Measurements from ENCODE around the gene RSL24D1. TPM values are rescaled to one million over a fixed set of nuclear protein-coding genes. Genes with fewer than 3 reads are reported as not detected.

RSL24D1 gene
- total and polyA plus RNA-seq, 2 of the 4 experiments (the other 2 are of a cell fraction) = 36.5 to 36.7 TPM

- Histone ChIP-seq H3K27me3 (ENCODE audit: control insufficient read depth, insufficient read depth, low read length) (no peaks in the 10 kb centered on the region), H2AFZ (replicated peaks; ENCODE audit: low read length, poor library complexity) (no peak overlapping the region), H2BK5ac (ENCODE audit: low read depth, low read length, poor library complexity, severe bottlenecking) (no peak overlapping the region), H4K20me1 (ENCODE audit: insufficient read depth, low read length) (no peaks in the 10 kb centered on the region), H3K9ac (ENCODE audit: low read depth, low read length) (no peak overlapping the region), H3K14ac (replicated peaks; ENCODE audit: low read depth, low read length) (no peak overlapping the region), H4K5ac (ENCODE audit: low read depth, low read length) (no peak overlapping the region), H2BK15ac (ENCODE audit: low read depth, low read length) (no peak overlapping the region), H3K9me3 (ENCODE audit: control insufficient read depth, insufficient read depth, low read length) (no peaks in the 10 kb centered on the region), H4K91ac (ENCODE audit: insufficient read depth, low read depth, low read length) (no peak overlapping the region), H4K8ac (ENCODE audit: low read depth in 2 of 2, low read length in 2 of 2) (no peak overlapping the region), H3K27ac (ENCODE audit: insufficient read depth, low read length) (no peak overlapping the region), H3K56ac (ENCODE audit: extremely low read depth, insufficient read depth, low read length) (no peak overlapping the region), H3K18ac (ENCODE audit: low read depth, low read length) (no peak overlapping the region), H3K9me1 (ENCODE audit: insufficient read depth, low read length) (peaks cover 3% of the 10 kb centered on the region; the same call in 1 of the 2 replicates), H3K4me2 (ENCODE audit: low read depth, low read length) (no peak overlapping the region), H3K4me3 (ENCODE audit: insufficient read depth, low read depth, low read length) (no peak overlapping the region), H3K4me1 (ENCODE audit: control insufficient read depth, insufficient read depth, low read length) (no peaks in the 10 kb centered on the region), H3K23ac (ENCODE audit: low read depth, low read length) (no peak overlapping the region), H2BK120ac (ENCODE audit: low read depth, low read length) (no peak overlapping the region), H2AK9ac (replicated peaks; ENCODE audit: low read depth, low read length, poor library complexity) (no peak overlapping the region), H3K36me3 (ENCODE audit: control insufficient read depth, insufficient read depth, low read length) (0 out of 2 replicates have a peak, but pooled peaks cover 1% of the 10 kb centered on the region), H2AK5ac (ENCODE audit: low read depth, low read length) (no peak overlapping the region), H3K79me1 (ENCODE audit: low read depth in 1 of 2, low read length in 2 of 2) (peaks cover 0 to 3% of the 10 kb centered on the region in 2 experiments; a peak in 2 of 4 replicates), H3K4ac (ENCODE audit: low read depth, low read length) (no peak overlapping the region), H2BK20ac (ENCODE audit: low read depth, low read length) (no peak overlapping the region)
- intact Hi-C loops (cut with micrococcal nuclease) (no loop called here), in situ Hi-C loops (cut with MboI; ENCODE audit: low sequenced_read_pairs) (no loop called here), dilution Hi-C loops (cut with HindIII; ENCODE audit: low sequenced_read_pairs, unreplicated experiment) (no loop called here)
- no TSS peak for BruUV-seq (replicated peaks)
- TF ChIP-seq RAD21 (IDR thresholded peaks at IDR 0.05; ENCODE audit: low read length) (no peak), SMC3 (IDR thresholded peaks at IDR 0.05; ENCODE audit: low read depth, low read length) (no peak), MAZ (IDR thresholded peaks at IDR 0.05; ENCODE audit: borderline replicate concordance, low read depth, low read length) (no peak), CHD1 (IDR thresholded peaks at IDR 0.05; ENCODE audit: low read depth, low read length) (no peak), BHLHE40 (IDR thresholded peaks at IDR 0.05; ENCODE audit: low read depth, low read length) (no peak), MAFK (IDR thresholded peaks at IDR 0.05; ENCODE audit: low read depth, low read length) (no peak), RCOR1 (IDR thresholded peaks at IDR 0.05; ENCODE audit: insufficient replicate concordance, low read length) (no peak)
- TF ChIP-seq, protein P1, sequence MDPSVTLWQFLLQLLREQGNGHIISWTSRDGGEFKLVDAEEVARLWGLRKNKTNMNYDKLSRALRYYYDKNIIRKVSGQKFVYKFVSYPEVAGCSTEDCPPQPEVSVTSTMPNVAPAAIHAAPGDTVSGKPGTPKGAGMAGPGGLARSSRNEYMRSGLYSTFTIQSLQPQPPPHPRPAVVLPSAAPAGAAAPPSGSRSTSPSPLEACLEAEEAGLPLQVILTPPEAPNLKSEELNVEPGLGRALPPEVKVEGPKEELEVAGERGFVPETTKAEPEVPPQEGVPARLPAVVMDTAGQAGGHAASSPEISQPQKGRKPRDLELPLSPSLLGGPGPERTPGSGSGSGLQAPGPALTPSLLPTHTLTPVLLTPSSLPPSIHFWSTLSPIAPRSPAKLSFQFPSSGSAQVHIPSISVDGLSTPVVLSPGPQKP (IDR thresholded peaks at IDR 0.05; ENCODE audit: borderline replicate concordance, low read depth, low read length) = no peak
- TF ChIP-seq, protein P2, sequence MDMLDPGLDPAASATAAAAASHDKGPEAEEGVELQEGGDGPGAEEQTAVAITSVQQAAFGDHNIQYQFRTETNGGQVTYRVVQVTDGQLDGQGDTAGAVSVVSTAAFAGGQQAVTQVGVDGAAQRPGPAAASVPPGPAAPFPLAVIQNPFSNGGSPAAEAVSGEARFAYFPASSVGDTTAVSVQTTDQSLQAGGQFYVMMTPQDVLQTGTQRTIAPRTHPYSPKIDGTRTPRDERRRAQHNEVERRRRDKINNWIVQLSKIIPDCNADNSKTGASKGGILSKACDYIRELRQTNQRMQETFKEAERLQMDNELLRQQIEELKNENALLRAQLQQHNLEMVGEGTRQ (IDR thresholded peaks at IDR 0.05; ENCODE audit: low read depth, low read length) = no peak
- CTCF ChIA-PET = no interaction called here
- WGBS, 2 experiments (ENCODE audit: extremely low coverage in 2 of 2, insufficient read length in 1 of 2) = no CpG with 5 or more reads among the region's 6 CpGs
- ATAC-seq (ENCODE audit: low read depth) = no peak
- POLR2A ChIA-PET (ENCODE audit: unreplicated experiment) = no interaction called here
- DNase-seq = no peak
Measured at GRCh38 chr15:55237219-55238130, 40.7 kb upstream of the RSL24D1 start.

All from IMR-90 (cell line).